ENCODE results near the gene LYSMD1.

The LYSMD1 gene

GRCh38 chr1:151165738-151166504 is at the start of gene LYSMD1, which contains the start of gene SCNM1:
TSS of gene LYSMD1 (minus strand) at chr1:151165902. CDS start at chr1:151165258, 644 bp downstream.
TSS of gene SCNM1 (plus strand) at chr1:151166144. CDS start at chr1:151166153, 9 bp downstream.
- H4K20me1 ChIP-seq (ENCODE audit: insufficient read depth, low read length) = no peaks in the 10 kb centered on the region
- DNase-seq = peak; percentile 100
- peak within 1 kb of the TSS; percentile 77 for H3K9ac ChIP-seq (ENCODE audit: low read length)
- peak within 1 kb of the TSS; percentile 99 for H2AFZ ChIP-seq (ENCODE audit: low read length)
- H3K79me2 ChIP-seq (ENCODE audit: low read length) = peaks cover 30% of the 10 kb centered on the region
- H3K9me3 ChIP-seq (replicated peaks; ENCODE audit: insufficient read depth, low read length) = no peaks in the 10 kb centered on the region
- no peaks in the 10 kb centered on the region for H3K27me3 ChIP-seq (replicated peaks; ENCODE audit: insufficient read depth, low read length)
- peaks cover 4% of the 10 kb centered on the region for H3F3A ChIP-seq (ENCODE audit: insufficient read depth, low read length)
- H3K4me2 ChIP-seq (ENCODE audit: low read depth, low read length) = peak within 1 kb of the TSS; percentile 91
- H3K4me1 ChIP-seq (ENCODE audit: low read length) = peaks cover 7% of the 10 kb centered on the region
- TF ChIP-seq CTCF (IDR thresholded peaks at IDR 0.05; ENCODE audit: low read length) = no peak
- H3K36me3 ChIP-seq (replicated peaks; ENCODE audit: insufficient read depth, low read length) = no peaks in the 10 kb centered on the region
- peak within 1 kb of the TSS; percentile 51; the same call in 1 of the 2 replicates for H3K27ac ChIP-seq (ENCODE audit: low read length)
- H3K4me3 ChIP-seq (ENCODE audit: low read length) = peak within 1 kb of the TSS; percentile 86
- no peaks in the 10 kb centered on the region for H3K9me2 ChIP-seq (replicated peaks; ENCODE audit: insufficient read depth, low read length)

- no peak overlapping the region for H3K4me2 ChIP-seq (ENCODE audit: low read depth, low read length)
- H3K27me3 ChIP-seq (replicated peaks; ENCODE audit: insufficient read depth, low read length) = no peaks in the 10 kb centered on the region
- H3K27ac ChIP-seq (ENCODE audit: low read length) = no peak overlapping the region
- H4K20me1 ChIP-seq (ENCODE audit: insufficient read depth, low read length) = no peaks in the 10 kb centered on the region
- no peaks in the 10 kb centered on the region for H3K9me2 ChIP-seq (replicated peaks; ENCODE audit: insufficient read depth, low read length)
- H3K36me3 ChIP-seq (replicated peaks; ENCODE audit: insufficient read depth, low read length) = no peaks in the 10 kb centered on the region
- H3K9me3 ChIP-seq (replicated peaks; ENCODE audit: insufficient read depth, low read length) = no peaks in the 10 kb centered on the region
- DNase-seq = no peak
- H3K9ac ChIP-seq (ENCODE audit: low read length) = no peak overlapping the region
- peaks cover 82% of the 10 kb centered on the region for H3K79me2 ChIP-seq (ENCODE audit: low read length)
- TF ChIP-seq EZH2 (optimal IDR thresholded peaks at IDR 0.05; ENCODE audit: low read depth, low read length) (no peak), CTCF (IDR thresholded peaks at IDR 0.05; ENCODE audit: low read length) (no peak), EZH2phosphoT487 (IDR thresholded peaks at IDR 0.05; ENCODE audit: low read length) (no peak)
- no peaks in the 10 kb centered on the region for H3K4me1 ChIP-seq (ENCODE audit: low read length)
- H2AFZ ChIP-seq (ENCODE audit: low read length) = no peak overlapping the region
- no peak overlapping the region for H3K4me3 ChIP-seq (ENCODE audit: low read length)
- H3F3A ChIP-seq (ENCODE audit: insufficient read depth, low read length) = no peaks in the 10 kb centered on the region; the same call in 1 of the 2 replicates
These were observed 47.9 kb upstream of the LYSMD1 start for GRCh38 chr1:151213560-151213959.

- no peak for DNase-seq
- Histone ChIP-seq H3K36me3 (replicated peaks; ENCODE audit: insufficient read depth, low read length) (0 out of 2 replicates have a peak, but pooled peaks cover 2% of the 10 kb centered on the region), H2AFZ (ENCODE audit: low read length) (no peak overlapping the region), H3K4me1 (ENCODE audit: low read length) (no peaks in the 10 kb centered on the region), H3K4me2 (ENCODE audit: low read depth, low read length) (no peak overlapping the region), H3K4me3 (ENCODE audit: low read length) (no peak overlapping the region), H4K20me1 (ENCODE audit: insufficient read depth, low read length) (no peaks in the 10 kb centered on the region), H3K27ac (ENCODE audit: low read length) (no peak overlapping the region), H3K27me3 (replicated peaks; ENCODE audit: insufficient read depth, low read length) (no peaks in the 10 kb centered on the region), H3F3A (ENCODE audit: insufficient read depth, low read length) (no peaks in the 10 kb centered on the region; the same call in 1 of the 2 replicates), H3K9ac (ENCODE audit: low read length) (no peak overlapping the region), H3K79me2 (ENCODE audit: low read length) (peaks cover 80% of the 10 kb centered on the region), H3K9me3 (replicated peaks; ENCODE audit: insufficient read depth, low read length) (no peaks in the 10 kb centered on the region), H3K9me2 (replicated peaks; ENCODE audit: insufficient read depth, low read length) (no peaks in the 10 kb centered on the region)
- TF ChIP-seq CTCF (IDR thresholded peaks at IDR 0.05; ENCODE audit: low read length) (no peak), EZH2phosphoT487 (IDR thresholded peaks at IDR 0.05; ENCODE audit: low read length) (no peak)
These were observed 46.4 kb upstream of the LYSMD1 start for GRCh38 chr1:151211972-151212705.
